Activated CD4-positive, alpha-beta T cell treated with anti-CD3 and anti-CD28 coated beads, Interleukin-2, amount 10 ng/mL, durations not matched to agents 24 days and 14 days (primary cell): ENCODE results near the gene ACVR1C. TPM values are rescaled to one million over a fixed set of nuclear protein-coding genes. Genes with fewer than 3 reads are reported as not detected.

Source experiments
- DNase-seq: peaks from one replicate; pipeline ENCODE4 v3.0.0; 2022
- H3K27ac Mint-ChIP-seq: one replicate; pipeline ENCODE4 v1.8.0; 2022; ENCODE audit warnings: mild to moderate bottlenecking, mixed read lengths
- H3K27me3 Mint-ChIP-seq: one replicate; pipeline ENCODE4 v1.8.0; 2022; ENCODE audit warnings: mixed read lengths
- H3K36me3 Mint-ChIP-seq: one replicate; pipeline ENCODE4 v1.8.0; 2022; ENCODE audit warnings: low read depth, mild to moderate bottlenecking, mixed read lengths
- H3K4me1 Mint-ChIP-seq: one replicate; pipeline ENCODE4 v1.8.0; 2021; ENCODE audit warnings: mixed read lengths
- H3K4me3 Mint-ChIP-seq: one replicate; pipeline ENCODE4 v1.8.0; 2022; ENCODE audit warnings: mild to moderate bottlenecking, moderate library complexity, mixed read lengths
- H3K9me3 Mint-ChIP-seq: one replicate; pipeline ENCODE4 v1.8.0; 2021; ENCODE audit warnings: mixed read lengths
- intact Hi-C: fragments of 100-400 bp; cut with micrococcal nuclease; formaldehyde crosslinking; loops from one replicate; pipeline ENCODE4 v1.15.1; 2023
- total RNA-seq: library from RNA; stranded (reverse); gene quantifications from 2 replicates; pipeline ENCODE4 v1.2.3, GENCODE V29; 2022

ACVR1C gene
- total RNA-seq, 1 donor from 2014 or later, result 0.98 TPM

DNA sequence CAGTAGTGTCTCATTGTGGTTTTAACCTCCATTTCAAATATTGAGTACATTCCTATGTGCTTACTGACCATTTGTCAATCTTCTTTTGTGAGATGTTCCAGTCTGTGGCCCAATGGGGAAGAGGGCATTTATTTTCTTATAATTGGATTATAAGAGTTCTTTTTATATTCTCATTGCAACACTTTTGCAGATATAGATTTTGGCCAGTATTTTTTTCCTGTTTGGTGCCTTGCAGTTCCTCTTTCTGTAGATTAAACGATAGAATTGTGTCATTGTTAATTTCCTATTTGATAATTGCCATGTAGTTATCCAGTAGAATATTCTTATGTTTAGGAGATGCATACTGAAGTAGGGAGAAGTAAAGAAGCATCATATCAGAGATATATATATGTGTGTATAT, 128.3 kb downstream of the ACVR1C start:
- intact Hi-C loops, result no loop called here
- peaks cover 2% of the 10 kb centered on the region for H3K27me3 Mint-ChIP-seq
- peaks cover 7% of the 10 kb centered on the region for H3K9me3 Mint-ChIP-seq
- H3K27ac Mint-ChIP-seq, result no peak overlapping the region
- peaks cover 22% of the 10 kb centered on the region for H3K4me1 Mint-ChIP-seq
- H3K36me3 Mint-ChIP-seq, result no peaks in the 10 kb centered on the region
- no peak overlapping the region for H3K4me3 Mint-ChIP-seq
- no peak for DNase-seq

DNA sequence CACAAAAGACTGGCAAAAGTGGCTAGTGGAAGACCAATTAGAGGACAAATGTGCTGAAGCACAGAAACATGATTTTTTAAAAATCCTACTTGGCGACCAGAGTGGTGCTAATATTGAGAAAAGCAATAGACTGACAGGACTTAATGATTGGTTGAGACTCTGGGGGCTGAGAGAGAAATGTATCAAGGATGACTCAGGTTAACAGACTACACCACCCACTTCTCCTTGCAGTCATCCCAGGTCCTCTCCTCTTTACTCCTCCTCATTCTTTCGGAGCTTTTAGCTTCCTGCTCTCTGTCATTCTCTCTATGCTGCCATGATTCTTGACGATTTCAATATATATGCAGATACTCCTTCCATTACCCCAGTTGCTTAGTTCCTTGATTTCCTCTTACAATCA, 130.2 kb downstream of the ACVR1C start:
- Mint-ChIP-seq H3K4me3 (no peak overlapping the region), H3K4me1 (peaks cover 26% of the 10 kb centered on the region), H3K27ac (no peak overlapping the region), H3K36me3 (no peaks in the 10 kb centered on the region), H3K9me3 (peaks cover 4% of the 10 kb centered on the region), H3K27me3 (no peaks in the 10 kb centered on the region)
- intact Hi-C loops, result loop anchor here (5.0 to 10.0 kb wide), 2 partner anchors 126 to 1249 kb away; partner anchors contain the start of gene ACVR1C
- peak; percentile 45 for DNase-seq

DNA sequence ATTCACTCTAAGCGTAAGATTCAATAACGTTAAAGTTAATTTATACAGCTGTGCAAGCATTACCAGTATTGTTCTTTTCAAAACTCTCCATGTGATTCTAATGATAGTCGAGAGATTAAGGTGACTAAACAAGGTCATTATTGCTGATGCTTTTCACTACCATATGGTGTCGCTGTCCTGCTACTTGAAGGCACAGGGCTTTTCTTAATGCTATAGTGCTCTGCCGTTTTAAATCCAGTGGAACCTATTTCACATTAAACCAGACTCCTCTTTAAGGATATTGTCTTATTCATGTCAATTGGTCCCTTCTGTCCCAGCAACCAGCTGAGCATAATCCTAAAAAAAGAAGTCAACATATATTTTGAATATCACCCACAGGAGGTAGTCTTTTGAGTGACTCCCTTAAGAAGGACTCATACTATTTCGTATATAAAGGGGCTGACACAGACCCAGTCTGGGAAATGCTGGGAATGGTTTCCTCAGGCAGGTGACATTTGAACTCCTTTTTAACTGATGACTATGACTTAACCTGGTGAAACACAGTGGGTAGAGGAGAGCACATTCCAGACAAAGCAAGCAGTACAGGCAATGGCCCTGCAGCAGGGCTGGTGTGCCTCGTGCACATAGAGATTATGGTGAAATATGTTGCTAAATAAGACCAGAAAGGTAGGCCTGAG, 130.9 kb downstream of the ACVR1C start:
- Mint-ChIP-seq H3K9me3 (peaks cover 4% of the 10 kb centered on the region), H3K4me1 (peaks cover 34% of the 10 kb centered on the region), H3K36me3 (no peaks in the 10 kb centered on the region), H3K27me3 (no peaks in the 10 kb centered on the region), H3K27ac (no peak overlapping the region), H3K4me3 (no peak overlapping the region)
- intact Hi-C loops, result loop anchor here (1.0 to 10.0 kb wide), 3 partner anchors 100 to 1250 kb away; partner anchors contain the start of gene ACVR1C
- DNase-seq, result peak; percentile 74

DNA sequence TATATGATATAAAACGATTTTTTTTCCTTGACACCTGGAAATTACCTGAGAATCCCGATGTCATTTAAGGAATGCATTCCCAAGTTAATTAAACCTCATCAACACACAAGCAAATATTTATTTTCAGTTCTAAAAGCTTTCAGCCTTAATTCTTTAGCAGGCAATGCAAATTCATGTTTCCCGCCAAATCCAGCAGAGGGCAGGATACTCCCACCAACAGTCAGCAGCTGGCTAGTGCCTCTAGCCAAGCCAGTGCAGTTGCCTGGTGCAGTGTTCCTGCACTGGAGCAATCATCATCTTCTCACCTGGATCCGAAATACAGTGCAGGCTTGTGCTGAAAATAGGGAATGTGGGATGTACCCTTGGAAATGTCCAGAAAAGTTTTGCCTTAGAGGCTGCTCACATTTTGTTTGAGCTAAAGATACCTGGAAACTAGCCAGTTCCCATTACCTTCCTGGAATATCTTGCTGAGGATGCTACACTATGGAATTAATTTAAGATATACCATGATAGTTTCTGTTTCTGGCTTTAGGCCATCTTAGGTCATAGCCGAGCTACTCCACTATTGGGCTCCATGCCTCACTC, 136.4 kb downstream of the ACVR1C start:
- peak; percentile 91 for DNase-seq
- H3K4me1 Mint-ChIP-seq, result peaks cover 56% of the 10 kb centered on the region
- no peaks in the 10 kb centered on the region for H3K9me3 Mint-ChIP-seq
- intact Hi-C loops, result loop anchor here (1.0 to 10.0 kb wide), 5 partner anchors 23 to 519 kb away; partner anchors contain the start of gene ACVR1C
- H3K27ac Mint-ChIP-seq, result no peak overlapping the region
- no peaks in the 10 kb centered on the region for H3K36me3 Mint-ChIP-seq
- H3K4me3 Mint-ChIP-seq, result no peak overlapping the region
- no peaks in the 10 kb centered on the region for H3K27me3 Mint-ChIP-seq

DNA sequence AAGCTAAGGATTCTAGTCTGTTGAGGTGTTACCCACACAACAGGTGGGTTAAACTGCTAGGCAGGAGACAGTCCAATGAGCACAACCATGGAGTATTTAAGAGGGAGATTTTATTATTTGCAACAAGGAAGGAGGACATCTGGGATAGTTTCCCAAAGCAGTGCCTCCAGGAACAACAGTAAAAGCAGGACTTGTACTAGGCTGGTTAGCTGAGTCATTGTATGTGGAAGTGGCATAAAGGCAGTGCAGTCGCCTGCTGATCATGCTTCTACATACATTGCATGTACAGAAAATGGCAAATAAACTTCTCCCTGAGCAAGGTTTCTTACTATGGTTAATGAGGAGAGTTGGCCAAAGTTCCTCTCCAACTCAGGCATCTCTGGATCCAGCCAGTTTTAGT, 138.7 kb downstream of the ACVR1C start:
- H3K27ac Mint-ChIP-seq, result no peak overlapping the region
- peak; percentile 58 for DNase-seq
- peaks cover under 1% of the 10 kb centered on the region for H3K36me3 Mint-ChIP-seq
- intact Hi-C loops, result loop anchor here (5.0 to 10.0 kb wide), 2 partner anchors 135 to 292 kb away; partner anchors contain the start of gene ACVR1C
- peaks cover 73% of the 10 kb centered on the region for H3K4me1 Mint-ChIP-seq
- H3K4me3 Mint-ChIP-seq, result no peak overlapping the region
- H3K27me3 Mint-ChIP-seq, result no peaks in the 10 kb centered on the region
- H3K9me3 Mint-ChIP-seq, result peaks cover 1% of the 10 kb centered on the region

DNA sequence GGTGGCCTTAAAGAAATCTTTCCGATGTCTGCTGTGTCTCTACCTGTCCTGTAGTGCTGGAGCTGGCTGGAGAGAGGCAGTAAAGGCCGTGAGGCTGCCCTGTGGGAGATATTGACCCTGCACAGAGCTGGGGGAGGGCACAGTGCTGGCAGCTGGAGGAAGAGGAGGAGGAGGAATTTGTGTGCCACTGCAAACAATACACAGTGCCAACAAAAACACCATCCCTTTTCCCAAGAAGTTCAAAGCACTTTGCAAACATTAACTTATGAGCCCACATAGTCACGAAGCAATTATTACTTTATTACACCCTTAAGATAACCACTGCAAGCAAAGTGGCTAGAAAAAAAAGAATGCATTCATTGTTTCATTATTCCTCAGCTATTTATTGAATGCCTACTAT, 139.8 kb downstream of the ACVR1C start:
- Mint-ChIP-seq H3K9me3 (peaks cover 4% of the 10 kb centered on the region), H3K27ac (peak overlapping the region; percentile 73), H3K4me3 (peak overlapping the region; percentile 64)

DNA sequence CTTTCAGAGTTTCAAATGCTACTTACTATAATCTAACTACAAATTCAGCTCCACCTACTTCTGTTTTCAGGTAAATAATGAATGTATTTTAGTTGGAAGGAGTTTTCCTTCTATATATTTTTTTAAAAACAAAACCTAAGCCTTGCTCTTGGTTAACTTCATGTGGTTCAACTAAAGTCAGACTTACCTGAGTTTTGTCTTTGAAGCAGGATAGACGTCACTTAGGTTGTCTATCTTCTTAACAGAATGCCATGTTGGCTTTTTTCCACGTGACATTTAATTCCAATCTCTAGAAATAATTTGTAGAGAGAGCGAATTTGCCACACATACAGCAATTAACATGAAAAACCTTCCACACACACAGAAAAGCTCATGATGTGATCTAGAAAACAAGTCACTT, 140.9 kb downstream of the ACVR1C start:
- Mint-ChIP-seq H3K36me3 (peaks cover 1% of the 10 kb centered on the region), H3K9me3 (peaks cover 4% of the 10 kb centered on the region), H3K4me1 (peaks cover 73% of the 10 kb centered on the region), H3K27ac (peak overlapping the region; percentile 74), H3K27me3 (no peaks in the 10 kb centered on the region), H3K4me3 (peak overlapping the region; percentile 64)
- DNase-seq, result peak; percentile 43
- intact Hi-C loops, result loop anchor here (1.0 kb wide), 1 partner anchor 10 kb away; no protein-coding TSS in a partner anchor

More for the DNA sequence above, 139.8 kb downstream of the ACVR1C start:
- peaks cover 76% of the 10 kb centered on the region for H3K4me1 Mint-ChIP-seq
- intact Hi-C loops, result loop anchor here (1.0 kb wide), 1 partner anchor 12 kb away; no protein-coding TSS in a partner anchor
- H3K27me3 Mint-ChIP-seq, result no peaks in the 10 kb centered on the region
- DNase-seq, result no peak
- H3K36me3 Mint-ChIP-seq, result peaks cover 1% of the 10 kb centered on the region

DNA sequence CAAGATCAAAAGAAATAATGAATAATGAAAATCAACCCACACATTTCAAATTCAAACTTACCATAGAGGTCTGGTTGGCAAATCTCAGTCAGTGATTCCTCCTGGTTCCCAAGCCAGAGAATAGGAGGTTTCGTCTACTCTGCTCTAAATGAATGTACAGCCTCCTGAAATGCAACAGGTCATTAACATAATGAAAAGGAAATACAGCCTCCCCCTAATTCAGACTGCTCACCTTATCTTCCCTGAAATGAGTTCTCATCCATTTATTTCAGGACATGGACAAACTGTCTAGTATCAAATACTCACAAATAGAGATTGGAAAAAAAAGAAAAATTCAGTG, 141.4 kb downstream of the ACVR1C start:
- Mint-ChIP-seq H3K4me1 (peaks cover 73% of the 10 kb centered on the region), H3K9me3 (peaks cover 4% of the 10 kb centered on the region), H3K36me3 (peaks cover 6% of the 10 kb centered on the region), H3K27me3 (no peaks in the 10 kb centered on the region), H3K27ac (peak overlapping the region; percentile 74), H3K4me3 (peak overlapping the region; percentile 71)
- peak; percentile 52 for DNase-seq
- intact Hi-C loops, result no loop called here

DNA sequence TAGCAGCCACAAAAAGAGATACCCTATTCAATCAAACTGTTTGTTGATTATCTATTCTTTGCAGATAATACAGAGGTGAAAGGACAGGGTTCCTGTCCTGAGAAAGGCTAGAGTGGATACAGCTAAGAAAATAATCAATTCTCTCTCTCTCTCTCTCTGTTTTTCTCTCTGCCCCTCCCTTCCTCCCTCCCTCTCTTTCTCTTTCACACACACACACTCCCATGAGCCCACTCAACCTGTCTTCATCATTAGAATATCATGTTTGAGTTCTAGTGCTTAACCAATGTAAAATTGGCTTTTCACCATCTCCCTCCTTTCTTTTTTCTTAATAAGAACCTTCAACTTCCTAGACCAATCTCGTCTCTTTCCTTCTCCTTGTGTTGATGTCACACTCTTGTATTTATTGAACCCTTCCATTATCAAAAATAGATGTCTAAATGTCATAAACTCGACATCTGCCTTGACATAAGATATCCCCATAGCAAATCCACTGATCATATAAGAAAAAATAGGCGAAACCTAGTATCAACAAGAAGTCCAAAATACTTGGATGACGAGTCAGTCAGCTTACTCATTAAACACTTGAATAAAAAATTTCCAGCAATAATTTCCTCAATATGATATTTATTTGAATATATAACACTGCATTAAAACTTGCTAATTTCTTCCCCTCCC, 141.9 kb downstream of the ACVR1C start:
- Mint-ChIP-seq H3K27me3 (no peaks in the 10 kb centered on the region), H3K36me3 (peaks cover 6% of the 10 kb centered on the region), H3K9me3 (peaks cover 4% of the 10 kb centered on the region), H3K27ac (peak overlapping the region; percentile 74), H3K4me3 (peak overlapping the region; percentile 71), H3K4me1 (peaks cover 74% of the 10 kb centered on the region)
- intact Hi-C loops, result no loop called here
- peak; percentile 57 for DNase-seq

DNA sequence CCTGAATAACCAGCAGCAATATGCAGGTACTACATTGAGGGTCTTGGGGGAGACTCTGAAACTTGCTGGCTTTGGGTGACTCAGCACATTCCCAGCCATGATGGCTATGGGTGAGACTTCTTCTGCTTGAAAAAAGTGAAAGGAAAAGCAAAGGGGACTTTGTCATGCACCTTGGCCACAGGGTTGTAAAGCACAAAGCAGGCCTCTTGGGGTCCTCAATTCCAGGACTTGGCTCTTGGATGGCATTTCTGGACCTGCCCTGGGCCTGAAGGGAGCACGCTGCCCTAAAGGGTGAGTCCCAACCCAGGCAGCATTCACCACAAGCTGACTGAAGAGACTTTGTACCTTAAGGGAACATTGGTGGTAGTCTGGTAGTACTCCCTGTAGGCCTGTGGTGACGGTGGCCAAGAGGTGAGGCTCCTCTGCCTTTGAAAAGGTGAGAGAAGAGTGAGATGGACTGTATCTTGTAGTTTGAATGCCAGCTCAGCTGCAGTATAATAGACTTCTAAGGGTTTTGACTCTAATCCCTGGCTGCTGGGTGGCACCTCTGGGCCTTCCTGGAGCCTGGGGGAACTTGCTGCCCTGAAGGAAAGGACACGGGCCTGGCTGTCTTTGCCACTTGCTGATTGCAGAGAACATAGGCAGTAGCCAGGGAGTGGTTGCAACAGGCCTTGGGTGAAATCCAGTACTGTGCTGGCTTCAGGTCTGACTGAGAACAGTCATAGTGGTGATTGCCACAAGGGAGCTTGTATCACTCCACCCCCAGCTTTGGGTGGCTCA, 148.3 kb downstream of the ACVR1C start:
- peak; percentile 88 for DNase-seq
- peaks cover 9% of the 10 kb centered on the region for H3K9me3 Mint-ChIP-seq
- H3K4me1 Mint-ChIP-seq, result peaks cover 77% of the 10 kb centered on the region
- peak overlapping the region; percentile 84 for H3K4me3 Mint-ChIP-seq
- H3K27ac Mint-ChIP-seq, result peak overlapping the region; percentile 96
- intact Hi-C loops, result loop anchor here (2.0 to 5.0 kb wide), 2 partner anchors 218 to 418 kb away; no protein-coding TSS in a partner anchor
- H3K27me3 Mint-ChIP-seq, result no peaks in the 10 kb centered on the region
- peaks cover 15% of the 10 kb centered on the region for H3K36me3 Mint-ChIP-seq

DNA sequence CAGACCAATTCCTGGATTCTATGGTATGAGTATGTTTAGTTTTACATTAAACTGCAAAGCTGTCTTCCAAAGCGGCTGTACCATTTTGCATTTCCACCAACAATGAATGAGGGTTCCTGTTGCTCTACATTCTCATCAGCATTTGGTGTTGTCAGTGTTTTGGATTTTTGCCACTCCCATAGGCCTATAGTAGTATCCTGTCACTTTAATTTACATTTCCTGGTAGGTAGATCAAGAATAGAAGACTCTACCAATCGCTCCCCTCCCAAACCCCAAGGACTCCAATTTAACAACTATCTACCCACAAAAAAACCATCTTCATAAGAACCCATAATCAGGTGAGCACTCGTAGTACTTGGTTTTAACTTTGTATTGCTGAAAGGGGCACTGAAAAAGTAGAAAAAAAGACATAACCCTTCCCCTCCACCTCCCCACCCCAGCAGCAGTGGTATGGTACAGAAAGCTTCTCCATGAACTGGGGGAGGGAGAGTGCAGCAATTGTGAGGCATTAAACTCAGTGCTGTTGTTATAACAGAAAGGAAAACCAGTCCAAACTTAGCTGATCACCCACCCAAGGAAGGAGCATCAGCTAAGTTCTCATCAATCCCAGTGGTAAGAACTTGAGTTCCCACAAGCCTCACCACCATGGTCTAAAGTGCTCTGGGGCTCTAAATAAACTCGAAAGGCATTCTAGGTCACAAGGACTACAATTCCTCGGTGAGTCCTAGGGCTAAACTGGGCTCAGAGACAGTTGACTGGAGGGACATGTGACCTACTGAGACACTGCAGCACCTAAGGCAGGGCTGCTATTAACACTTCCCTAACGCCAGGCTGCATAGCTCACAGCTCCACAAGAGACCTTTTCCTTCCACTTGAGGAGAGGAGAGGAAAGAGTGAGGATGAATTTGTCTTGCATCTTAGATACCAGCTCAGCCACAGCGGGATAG, 149.3 kb downstream of the ACVR1C start:
- intact Hi-C loops, result loop anchor here (1.0 to 5.0 kb wide), 3 partner anchors 66 to 419 kb away; no protein-coding TSS in a partner anchor
- peaks cover 78% of the 10 kb centered on the region for H3K4me1 Mint-ChIP-seq
- H3K36me3 Mint-ChIP-seq, result peaks cover 13% of the 10 kb centered on the region
- H3K4me3 Mint-ChIP-seq, result peak overlapping the region; percentile 84
- peak; percentile 79 for DNase-seq
- no peaks in the 10 kb centered on the region for H3K27me3 Mint-ChIP-seq
- H3K9me3 Mint-ChIP-seq, result peaks cover 5% of the 10 kb centered on the region
- peak overlapping the region; percentile 96 for H3K27ac Mint-ChIP-seq

DNA sequence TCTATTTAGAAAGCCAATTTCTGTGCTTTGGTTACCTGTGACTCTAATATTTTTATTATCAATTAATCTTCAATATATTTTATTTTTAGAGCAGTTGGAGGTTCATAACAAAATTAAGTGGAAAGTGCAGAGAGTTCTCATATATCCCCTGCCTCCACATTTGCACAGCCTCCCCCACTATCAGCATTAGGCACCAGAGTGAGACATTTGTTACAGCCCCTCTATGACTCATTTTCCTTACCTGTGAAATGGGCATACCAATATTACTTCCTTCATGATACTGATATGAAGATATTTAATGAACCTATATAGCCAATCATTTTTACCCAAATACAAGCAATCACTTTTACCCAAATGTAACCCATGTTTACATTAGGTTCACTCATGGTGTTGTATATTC, 150.7 kb downstream of the ACVR1C start:
- H3K27ac Mint-ChIP-seq, result peak overlapping the region; percentile 96
- intact Hi-C loops, result loop anchor here (1.0 to 2.0 kb wide), 6 partner anchors 9 to 1144 kb away; partner anchors contain the start of gene CYTIP

More for the DNA sequence above, 150.7 kb downstream of the ACVR1C start:
- Mint-ChIP-seq H3K4me3 (peak overlapping the region; percentile 37), H3K4me1 (peaks cover 85% of the 10 kb centered on the region), H3K27me3 (no peaks in the 10 kb centered on the region), H3K9me3 (peaks cover 8% of the 10 kb centered on the region), H3K36me3 (peaks cover 15% of the 10 kb centered on the region)
- peak; percentile 57 for DNase-seq
